Pancreas (tissue), 10 donors: ENCODE results near the gene OXNAD1. TPM values are rescaled to one million over a fixed set of nuclear protein-coding genes. Genes with fewer than 3 reads are reported as not detected.

Source experiments
- ATAC-seq, 4 donors: fragments of 200-7000 bp; cut with Tn5 transposase; one replicate each; pipeline versions ENCODE4 v1.8.0 to v1.9.1; 2020; ENCODE audit warnings: mild to moderate bottlenecking in 4 of 4, moderate library complexity in 4 of 4
- DNase-seq, 6 donors: peaks; one replicate each; pipeline ENCODE4 v3.0.0-alpha.2; 2020
- FAIRE-seq: peaks from 2 replicates; lab custom pipeline; 2012; peaks lifted over from hg19 to GRCh38; lab: Jason Lieb, UNC
- H3K27ac ChIP-seq, 4 donors: fragments of 200-600 bp; sonication (generic); 1 replicate in 3 of 4; 2 replicates in 1 of 4; pipeline versions ENCODE4 v1.5.0 to v1.8.0; 2020
- H3K27me3 ChIP-seq, 4 donors: fragments of 200-600 bp; one replicate each; pipeline ENCODE4 v1.8.0; 2021
- H3K36me3 ChIP-seq, 3 donors: fragments of 200-600 bp; sonication (generic) in 1 of 3; one replicate each; pipeline versions ENCODE4 v1.5.0 to v1.8.0; 2020 to 2021
- H3K4me1 ChIP-seq, 3 donors: fragments of 200-600 bp; one replicate each; pipeline ENCODE4 v1.8.0; 2021
- H3K4me3 ChIP-seq, 4 donors: fragments of 200-600 bp; sonication (generic) in 2 of 4; one replicate each; pipeline versions ENCODE4 v1.5.0 to v1.8.0; 2020 to 2021
- H3K9me3 ChIP-seq, 4 donors: fragments of 200-600 bp; one replicate each; pipeline ENCODE4 v1.8.0; 2021
- CTCF ChIP-seq, 4 donors: fragments of 200-600 bp; sonication (generic) in 3 of 4; IDR thresholded peaks; one replicate each; pipeline versions ENCODE4 v1.5.0 to v1.8.0; 2021; ENCODE audit warnings: antibody characterized with exemption in 4 of 4
- WGBS, 2 donors: extraction: QIAGEN DNeasy Blood & Tissue Kit; methylation state at CpG; one replicate each; pipeline ENCODE4 v1.1.7; 2013; 5-methylcytosine and 5-hydroxymethylcytosine counted together
- intact Hi-C, 3 donors: fragments of 100-400 bp; cut with DNase I; formaldehyde crosslinking; loops; one replicate each; pipeline versions ENCODE4 v1.11.1 to v1.14.2; 2022
- polyA plus RNA-seq, 2 donors: library from polyadenylated mRNA; stranded (reverse); fragments of 200-250 nt; gene quantifications; one replicate each; pipeline ENCODE4 v1.2.3, GENCODE V29; 2013
- total RNA-seq, 6 donors: library from RNA; stranded (reverse); fragmentation: NEBNext Ultra II Directional in 4 of 6; extraction: Animal tissue kit (Norgen Biotek cat#: 25700) in 4 of 6; gene quantifications; one replicate each; pipeline versions ENCODE4 v1.2.1 to v1.2.4, GENCODE V29; 2021 to 2023
- donor health status: healthy with polysubstance abuse.
- donor health status: DM: no; HTN: no; CAD: no; lungs with moderate emphysema.
- donor health status: DM: no; HTN: no; CAD: no.
- donor health status: control.
- donor health status: control.
- donor health status: Bipolar disorder and iron deficiency.
- donor health status: DM: yes; HTN: yes; CAD: no.
- donor health status: DM: no; HTN: no; CAD: no.
- donor health status: DM: no; HTN: no; CAD: no.
- donor health status: DM: yes; HTN: yes; CAD: no.

Gene OXNAD1
- total and polyA plus RNA-seq, 8 donors, result 2.8 to 6.7 (median 4.0) TPM

GRCh38 chr3:16328124-16328523 is 63.1 kb downstream of the OXNAD1 start:
- FAIRE-seq, result no peak
- ATAC-seq, result no peak
- H3K9me3 ChIP-seq, result no peaks in the 10 kb centered on the region
- TF ChIP-seq CTCF (IDR thresholded peaks at IDR 0.05), result no peak
- WGBS, 2 donors, result 95 to 99% methylated on average over 6 of the region's 6 CpGs
- H3K4me3 ChIP-seq, result no peak overlapping the region
- H3K36me3 ChIP-seq, result peaks cover 0 to 4% (median 0%) of the 10 kb centered on the region in 3 donors
- no peaks in the 10 kb centered on the region for H3K27me3 ChIP-seq
- intact Hi-C loops, result no loop called here
- no peak for DNase-seq
- H3K4me1 ChIP-seq, result no peaks in the 10 kb centered on the region
- no peak overlapping the region for H3K27ac ChIP-seq

GRCh38 chr3:16329036-16329825 is 64.2 kb downstream of the OXNAD1 start:
- ATAC-seq (no peak), DNase-seq (no peak)

GRCh38 chr3:16329826-16330129 is 64.8 kb downstream of the OXNAD1 start:
- Histone ChIP-seq H3K27ac (no peak overlapping the region), H3K4me1 (no peaks in the 10 kb centered on the region), H3K9me3 (no peaks in the 10 kb centered on the region), H3K27me3 (no peaks in the 10 kb centered on the region), H3K36me3 (no peaks in the 10 kb centered on the region), H3K4me3 (no peak overlapping the region)
- FAIRE-seq (no peak), DNase-seq (no peak), ATAC-seq (no peak)
- intact Hi-C loops, result no loop called here
- TF ChIP-seq CTCF (IDR thresholded peaks at IDR 0.05), result no peak
- WGBS, 2 donors, result 89 to 90% methylated on average over 9 of the region's 9 CpGs

More at GRCh38 chr3:16329036-16329825, 64.2 kb downstream of the OXNAD1 start:
- intact Hi-C loops, result no loop called here
- H3K27me3 ChIP-seq, result no peaks in the 10 kb centered on the region
- TF ChIP-seq CTCF (IDR thresholded peaks at IDR 0.05), result no peak
- no peaks in the 10 kb centered on the region for H3K4me1 ChIP-seq
- no peaks in the 10 kb centered on the region for H3K9me3 ChIP-seq
- no peaks in the 10 kb centered on the region for H3K36me3 ChIP-seq
- WGBS, 2 donors, result 83 to 90% methylated on average over 15 of the region's 15 CpGs
- no peak for FAIRE-seq
- H3K4me3 ChIP-seq, result no peak overlapping the region
- H3K27ac ChIP-seq, result no peak overlapping the region

- H3K9me3 ChIP-seq, result no peaks in the 10 kb centered on the region
- H3K4me3 ChIP-seq, result no peak overlapping the region
- intact Hi-C loops, result no loop called here
- H3K27ac ChIP-seq, result no peak overlapping the region
- DNase-seq (no peak), ATAC-seq (no peak), FAIRE-seq (no peak)
- H3K4me1 ChIP-seq, result no peaks in the 10 kb centered on the region
- no peak for TF ChIP-seq CTCF (IDR thresholded peaks at IDR 0.05)
- H3K27me3 ChIP-seq, result no peaks in the 10 kb centered on the region
- no peaks in the 10 kb centered on the region for H3K36me3 ChIP-seq
- WGBS, 2 donors, result 94 to 95% methylated on average over 4 of the region's 4 CpGs
Observed at GRCh38 chr3:16330351-16330750, 65.3 kb downstream of the OXNAD1 start.

- intact Hi-C loops, result no loop called here
- Histone ChIP-seq H3K4me1 (no peaks in the 10 kb centered on the region), H3K4me3 (no peak overlapping the region), H3K36me3 (no peaks in the 10 kb centered on the region), H3K27ac (no peak overlapping the region), H3K27me3 (no peaks in the 10 kb centered on the region), H3K9me3 (no peaks in the 10 kb centered on the region)
- WGBS, 2 donors, result 97 to 99% methylated on average over 3 of the region's 3 CpGs
- FAIRE-seq (no peak), ATAC-seq (no peak), DNase-seq (no peak)
- no peak for TF ChIP-seq CTCF (IDR thresholded peaks at IDR 0.05)
Observed at GRCh38 chr3:16331319-16331883, 66.4 kb downstream of the OXNAD1 start.
